Spleen (tissue), 11 donors: ENCODE data around the gene ETFDH. TPM values are rescaled to one million over a fixed set of nuclear protein-coding genes. Genes with fewer than 3 reads are reported as not detected.

Experiments used
- DNase-seq: peaks from one replicate; pipeline ENCODE4 v3.0.0-alpha.2; 2020
- H3K27ac ChIP-seq, 8 donors: fragments of 200-600 bp; sonication (generic) in 7 of 8; 1 replicate in 4 of 8; 2 replicates in 4 of 8; pipeline versions ENCODE4 v1.5.0 to v1.8.0; 2016 to 2021; ENCODE audit warnings: inconsistent platforms in 4 of 8, mild to moderate bottlenecking in 4 of 8, moderate library complexity in 1 of 8
- H3K27me3 ChIP-seq, 7 donors: fragments of 200-600 bp; sonication (generic) in 6 of 7; replicated peaks in 1 of 7; 1 replicate in 4 of 7; 2 replicates in 3 of 7; pipeline versions ENCODE4 v1.5.0 to v1.8.0; 2016 to 2021; ENCODE audit warnings: inconsistent platforms in 3 of 7, mild to moderate bottlenecking in 1 of 7
- H3K36me3 ChIP-seq, 6 donors: fragments of 200-600 bp; sonication (generic) in 5 of 6; 1 replicate in 4 of 6; 2 replicates in 2 of 6; pipeline versions ENCODE4 v1.5.0 to v1.8.0; 2016 to 2021; ENCODE audit warnings: inconsistent platforms in 2 of 6
- H3K4me1 ChIP-seq, 6 donors: fragments of 200-600 bp; sonication (generic) in 5 of 6; 1 replicate in 3 of 6; 2 replicates in 3 of 6; pipeline versions ENCODE4 v1.5.0 to v1.8.0; 2016 to 2021; ENCODE audit warnings: inconsistent platforms in 3 of 6
- H3K4me3 ChIP-seq, 8 donors: fragments of 200-600 bp; sonication (generic) in 7 of 8; 1 replicate in 4 of 8; 2 replicates in 4 of 8; pipeline versions ENCODE4 v1.5.0 to v1.8.0; 2016 to 2021; ENCODE audit warnings: inconsistent platforms in 4 of 8, mild to moderate bottlenecking in 4 of 8, moderate library complexity in 2 of 8
- H3K9me3 ChIP-seq, 8 donors: fragments of 200-600 bp; sonication (generic) in 7 of 8; 1 replicate in 4 of 8; 2 replicates in 4 of 8; pipeline versions ENCODE4 v1.5.0 to v1.8.0; 2016 to 2021; ENCODE audit warnings: inconsistent platforms in 4 of 8
- CTCF ChIP-seq, 11 experiments: fragments of 200-600 bp in 7 of 11; fragments of 450-650 bp in 4 of 11; sonication (generic) in 4 of 11; IDR thresholded peaks in 8 of 11; conservative IDR thresholded peaks in 3 of 11; 1 replicate in 7 of 11; 2 replicates in 4 of 11; pipeline versions ENCODE4 v1.4.0 to v1.8.0; 2016 to 2021; ENCODE audit warnings: antibody characterized with exemption in 11 of 11, inconsistent platforms in 4 of 11, mild to moderate bottlenecking in 1 of 11
- POLR2A ChIP-seq, 3 donors: fragments of 450-650 bp; IDR thresholded peaks; one replicate each; pipeline ENCODE4 v1.5.1; 2017; ENCODE audit warnings: antibody characterized with exemption in 3 of 3, mild to moderate bottlenecking in 1 of 3
- POLR2AphosphoS5 ChIP-seq, 3 donors: sonication (generic); formaldehyde crosslinking; IDR thresholded peaks; one replicate each; pipeline ENCODE4 v1.5.1; 2017; ENCODE audit warnings: antibody characterized with exemption in 3 of 3
- WGBS, 5 donors: extraction: QIAGEN DNeasy Blood & Tissue Kit in 3 of 5; methylation state at CpG; one replicate each; pipeline versions ENCODE4 v1.1.5 to v1.1.7; 2013 to 2018; 5-methylcytosine and 5-hydroxymethylcytosine counted together
- intact Hi-C: fragments of 100-400 bp; cut with DNase I; formaldehyde crosslinking; loops from one replicate; pipeline ENCODE4 v1.15.0; 2023; ENCODE audit warnings: low total_unique reads
- polyA plus RNA-seq, 3 donors: library from polyadenylated mRNA; stranded (reverse); fragments of 200-250 nt; gene quantifications; one replicate each; pipeline ENCODE4 v1.2.1, GENCODE V29; 2013
- total RNA-seq, 7 donors: library from RNA; depleted of rRNA in 3 of 7; stranded (reverse); fragments of >200 nt in 3 of 7; fragmentation: NEBNext Ultra II Directional in 4 of 7; extraction: Animal tissue kit (Norgen Biotek cat#: 25700) in 4 of 7; gene quantifications; one replicate each; pipeline versions ENCODE4 v1.1.0 to v1.2.1, GENCODE V29; 2016 to 2021
- donor health status: healthy with polysubstance abuse.
- donor health status: DM: no; HTN: no; CAD: no; lungs with moderate emphysema.
- donor health status: DM: no; HTN: no; CAD: no.
- donor health status: Bipolar disorder and iron deficiency.
- donor health status: healthy.
- donor health status: DM: no; HTN: no; CAD: no.
- donor health status: DM: yes; HTN: yes; CAD: no.

Gene ETFDH
- total and polyA plus RNA-seq, 10 donors: 7.1 to 45.2 (median 24.2) TPM

DNA sequence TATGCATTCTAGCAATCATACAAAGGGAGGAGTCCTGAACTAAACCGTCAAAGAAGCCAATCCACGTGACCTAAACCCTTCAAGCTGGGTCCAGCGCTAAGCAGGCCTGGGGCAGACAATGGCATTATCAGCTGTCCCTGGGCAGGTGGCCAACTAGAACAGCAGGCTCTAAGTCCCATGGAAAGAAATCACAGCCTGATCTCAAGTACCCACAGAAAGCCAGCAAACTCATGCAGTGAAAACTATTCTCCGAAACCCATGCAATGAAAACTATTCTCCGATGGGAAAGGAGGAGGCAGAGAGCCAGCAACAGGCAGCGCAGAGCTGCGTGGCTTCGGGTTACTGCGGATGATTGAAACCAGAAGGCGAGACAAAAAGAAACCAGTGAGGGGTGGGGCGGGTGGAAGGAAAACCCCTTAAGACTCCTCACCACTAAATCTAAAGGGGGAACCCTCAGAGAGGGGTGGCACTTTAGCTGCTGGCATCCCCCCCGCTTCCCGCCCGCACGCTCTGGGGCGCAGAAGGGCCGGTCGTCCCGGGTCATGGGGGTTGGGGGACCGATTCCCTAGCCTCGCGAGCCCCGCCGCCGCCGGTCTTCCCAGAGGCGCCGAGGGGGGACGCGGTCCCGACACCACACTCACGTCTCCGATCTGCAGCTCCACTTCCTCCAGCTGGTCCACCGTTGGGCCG, 976 bp upstream of the ETFDH start:
- no peaks in the 10 kb centered on the region for H3K9me3 ChIP-seq
- DNase-seq: peak; percentile 82
- H3K27me3 ChIP-seq: no peaks in the 10 kb centered on the region
- TF ChIP-seq POLR2AphosphoS5 (IDR thresholded peaks at IDR 0.05): peak in 1 of 3 donors; percentile 8
- TF ChIP-seq CTCF (IDR thresholded peaks at IDR 0.05 in 8 of 11, conservative IDR thresholded peaks at IDR 0.05 in 3 of 11): no peak
- no peak for TF ChIP-seq POLR2A (IDR thresholded peaks at IDR 0.05)
- no peaks in the 10 kb centered on the region for H3K36me3 ChIP-seq
- H3K4me1 ChIP-seq: peaks cover 12 to 46% (median 26%) of the 10 kb centered on the region in 6 donors
- intact Hi-C loops: no loop called here
- WGBS, 5 donors: 0 to 1% (median 0%) methylated on average over 25 to 35 of the region's 35 CpGs
- H3K27ac ChIP-seq: peak overlapping the region; percentile 49 to 99 (median 94)
- H3K4me3 ChIP-seq: peak overlapping the region; percentile 78 to 94 (median 91)

- intact Hi-C loops: no loop called here
- Histone ChIP-seq H3K27ac (peak within 1 kb of the TSS; percentile 93 to 99 (median 94)), H3K4me3 (peak within 1 kb of the TSS; percentile 78 to 94 (median 91)), H3K4me1 (peaks cover 12 to 46% (median 26%) of the 10 kb centered on the region in 6 donors), H3K9me3 (no peaks in the 10 kb centered on the region), H3K36me3 (no peaks in the 10 kb centered on the region), H3K27me3 (no peaks in the 10 kb centered on the region)
- no peak for TF ChIP-seq POLR2AphosphoS5 (IDR thresholded peaks at IDR 0.05)
- no peak for TF ChIP-seq CTCF (IDR thresholded peaks at IDR 0.05 in 8 of 11, conservative IDR thresholded peaks at IDR 0.05 in 3 of 11)
- no peak for TF ChIP-seq POLR2A (IDR thresholded peaks at IDR 0.05)
- WGBS, 5 donors: 0 to 1% (median 0%) methylated on average over 13 to 20 of the region's 20 CpGs
- DNase-seq: no peak
These were observed 506 bp upstream of the ETFDH start, which contains the start of gene C4orf46 for GRCh38 chr4:158671665-158671914. C4orf46 (minus strand) TSS chr4:158671887; CDS start chr4:158671801, 86 bp downstream.

DNA sequence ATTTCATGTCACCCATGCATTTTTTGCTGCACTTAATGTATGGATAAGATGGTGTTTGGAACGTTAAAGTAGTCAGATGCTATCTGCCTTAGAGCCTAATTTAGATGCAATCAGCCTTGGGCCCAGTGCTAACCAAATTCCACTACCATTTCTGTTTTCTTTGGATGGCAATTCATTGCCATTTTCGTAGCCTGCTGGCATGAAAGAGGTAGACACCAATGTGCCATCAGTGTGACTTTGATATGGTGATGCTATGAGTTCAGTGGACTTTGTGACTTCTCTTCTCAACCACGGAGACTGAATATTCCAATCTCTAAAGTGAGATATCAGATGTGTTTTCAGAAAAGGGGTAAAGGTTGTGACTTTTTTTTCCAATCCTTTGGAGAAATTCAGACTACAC, 1.5 kb downstream of the ETFDH start:
- 85 to 95% (median 92%) methylated on average over 3 of the region's 3 CpGs for WGBS, 5 donors

More for the DNA sequence above, 1.5 kb downstream of the ETFDH start:
- H3K4me1 ChIP-seq: peaks cover 12 to 39% (median 26%) of the 10 kb centered on the region in 6 donors
- no peaks in the 10 kb centered on the region for H3K36me3 ChIP-seq
- DNase-seq: no peak
- no peak overlapping the region for H3K27ac ChIP-seq
- no peaks in the 10 kb centered on the region for H3K27me3 ChIP-seq
- TF ChIP-seq CTCF (IDR thresholded peaks at IDR 0.05 in 8 of 11, conservative IDR thresholded peaks at IDR 0.05 in 3 of 11) (no peak), POLR2AphosphoS5 (IDR thresholded peaks at IDR 0.05) (no peak), POLR2A (IDR thresholded peaks at IDR 0.05) (no peak)
- intact Hi-C loops: no loop called here
- H3K9me3 ChIP-seq: no peaks in the 10 kb centered on the region
- no peak overlapping the region for H3K4me3 ChIP-seq
